Right lobe of liver (tissue), 6 donors: ENCODE results near the gene CD22. TPM values are rescaled to one million over a fixed set of nuclear protein-coding genes. Genes with fewer than 3 reads are reported as not detected.

ENCODE experiments used
- ATAC-seq, 4 donors: fragments of 200-7000 bp; cut with Tn5 transposase; one replicate each; pipeline ENCODE4 v1.9.1; 2020; ENCODE audit warnings: mild to moderate bottlenecking in 4 of 4, moderate library complexity in 4 of 4
- DNase-seq, 3 donors: peaks; one replicate each; pipeline ENCODE4 v3.0.0-alpha.2; 2020
- H3K27ac ChIP-seq, 3 donors: fragments of 200-600 bp; one replicate each; pipeline ENCODE4 v1.8.0; 2022
- H3K27me3 ChIP-seq, 2 donors: fragments of 200-600 bp; one replicate each; pipeline ENCODE4 v1.8.0; 2022
- H3K36me3 ChIP-seq, 4 donors: fragments of 200-600 bp; sonication (generic) in 1 of 4; one replicate each; pipeline versions ENCODE4 v1.5.1 to v1.8.0; 2017 to 2022; ENCODE audit warnings: control low read depth in 1 of 4
- H3K4me1 ChIP-seq, 4 donors: fragments of 200-600 bp; sonication (generic) in 1 of 4; one replicate each; pipeline versions ENCODE4 v1.5.1 to v1.8.0; 2017 to 2022; ENCODE audit warnings: control low read depth in 1 of 4
- H3K4me3 ChIP-seq, 3 donors: fragments of 200-600 bp; one replicate each; pipeline ENCODE4 v1.8.0; 2022
- H3K9me3 ChIP-seq, 4 donors: fragments of 200-600 bp; sonication (generic) in 1 of 4; one replicate each; pipeline versions ENCODE4 v1.5.1 to v1.8.0; 2017 to 2022; ENCODE audit warnings: control low read depth in 1 of 4
- CTCF ChIP-seq, 4 donors: fragments of 200-600 bp in 3 of 4; fragments of 450-650 bp in 1 of 4; IDR thresholded peaks; one replicate each; pipeline versions ENCODE4 v1.5.1 to v1.8.0; 2016 to 2022; ENCODE audit warnings: antibody characterized with exemption in 4 of 4, mild to moderate bottlenecking in 2 of 4
- POLR2A ChIP-seq: fragments of 450-650 bp; IDR thresholded peaks from one replicate; pipeline ENCODE4 v1.6.1; 2017; ENCODE audit warnings: antibody characterized with exemption, mild to moderate bottlenecking
- WGBS: methylation state at CpG from one replicate; pipeline ENCODE4 v1.1.6; 2018; ENCODE audit warnings: low coverage, low lambda C conversion rate; ENCODE audit not compliant: insufficient coverage; ENCODE audit errors: missing lambda C conversion rate; 5-methylcytosine and 5-hydroxymethylcytosine counted together
- intact Hi-C, 2 donors: fragments of 100-400 bp; cut with DNase I; formaldehyde crosslinking; loops; one replicate each; pipeline versions ENCODE4 v1.11.2 to v1.14.1; 2022
- total RNA-seq, 6 experiments: library from RNA; depleted of rRNA in 2 of 6; stranded (reverse); fragments of >200 nt in 2 of 6; fragmentation: NEBNext Ultra II Directional in 3 of 6; extraction: Animal tissue kit (Norgen Biotek cat#: 25700) in 3 of 6; gene quantifications; one replicate each; pipeline versions ENCODE4 v1.1.0 to v1.2.4, GENCODE V29; 2016 to 2023
- donor health status: DM: no; HTN: yes; CAD: no.
- donor health status: DM: no; HTN: no; CAD: no.
- donor health status: DM: no; HTN: no; CAD: no.
- donor health status: DM: no; HTN: yes; CAD: no.
- donor health status: DM: no; HTN: yes; CAD: no.

CD22 gene
- total RNA-seq, 6 experiments from 2014 or later: 0.39 to 1.3 (median 0.96) TPM

GRCh38 chr19:35331551-35332214 is 2.7 kb downstream of the CD22 start:
- no peaks in the 10 kb centered on the region for H3K36me3 ChIP-seq
- H3K4me3 ChIP-seq: no peak overlapping the region
- TF ChIP-seq CTCF (IDR thresholded peaks at IDR 0.05) (no peak), POLR2A (no peak)
- no peak for DNase-seq
- ATAC-seq: no peak
- intact Hi-C loops: no loop called here
- no peaks in the 10 kb centered on the region for H3K27me3 ChIP-seq
- H3K9me3 ChIP-seq: no peaks in the 10 kb centered on the region
- H3K4me1 ChIP-seq: no peaks in the 10 kb centered on the region
- H3K27ac ChIP-seq: no peak overlapping the region
- WGBS: 81% methylated on average over 8 of the region's 14 CpGs

- WGBS: 44% methylated on average over 2 of the region's 12 CpGs
- H3K4me1 ChIP-seq: no peaks in the 10 kb centered on the region
- no peaks in the 10 kb centered on the region for H3K27me3 ChIP-seq
- DNase-seq: no peak
- intact Hi-C loops: no loop called here
- no peaks in the 10 kb centered on the region for H3K9me3 ChIP-seq
- H3K4me3 ChIP-seq: no peak overlapping the region
- H3K36me3 ChIP-seq: no peaks in the 10 kb centered on the region
- no peak overlapping the region for H3K27ac ChIP-seq
- TF ChIP-seq POLR2A: no peak
- TF ChIP-seq CTCF (IDR thresholded peaks at IDR 0.05): no peak
- no peak for ATAC-seq
Measured at GRCh38 chr19:35332817-35333216, 3.8 kb downstream of the CD22 start.

- Histone ChIP-seq H3K27ac (no peak overlapping the region), H3K4me1 (no peaks in the 10 kb centered on the region), H3K36me3 (no peaks in the 10 kb centered on the region), H3K4me3 (no peak overlapping the region), H3K9me3 (no peaks in the 10 kb centered on the region), H3K27me3 (no peaks in the 10 kb centered on the region)
- DNase-seq (no peak), ATAC-seq (no peak)
- WGBS: 80% methylated on average over 7 of the region's 10 CpGs
- intact Hi-C loops: no loop called here
- no peak for TF ChIP-seq POLR2A
- TF ChIP-seq CTCF (IDR thresholded peaks at IDR 0.05): no peak
Measured at GRCh38 chr19:35334144-35334753, 5.3 kb downstream of the CD22 start.

- DNase-seq (peak in 1 of 3 donors; percentile 10), ATAC-seq (no peak)
- no peaks in the 10 kb centered on the region for H3K36me3 ChIP-seq
Measured at GRCh38 chr19:35336166-35336955, 7.4 kb downstream of the CD22 start.

More at GRCh38 chr19:35336166-35336955, 7.4 kb downstream of the CD22 start:
- intact Hi-C loops: no loop called here
- no peak overlapping the region for H3K4me3 ChIP-seq
- no peaks in the 10 kb centered on the region for H3K4me1 ChIP-seq
- no peaks in the 10 kb centered on the region for H3K9me3 ChIP-seq
- H3K27ac ChIP-seq: no peak overlapping the region
- 64% methylated on average over 8 of the region's 21 CpGs for WGBS
- no peaks in the 10 kb centered on the region for H3K27me3 ChIP-seq
- TF ChIP-seq CTCF (IDR thresholded peaks at IDR 0.05): no peak
- TF ChIP-seq POLR2A: no peak
